ENCODE results near the gene PTPRG.

PTPRG gene

GRCh38 chr3:62143843-62144450 is 582.6 kb downstream of the PTPRG start:
- H3K36me3 ChIP-seq (ENCODE audit: control insufficient read depth, insufficient read depth, low read length) = no peaks in the 10 kb centered on the region
- no peak for TF ChIP-seq CTCF (IDR thresholded peaks at IDR 0.05; ENCODE audit: insufficient read depth, low read length, poor library complexity, severe bottlenecking)
- no peak for DNase-seq (ENCODE audit: extremely low read depth, insufficient read length)
- H3K27me3 ChIP-seq (replicated peaks; ENCODE audit: control insufficient read depth, insufficient read depth, low read length) = no peaks in the 10 kb centered on the region
- H3K4me3 ChIP-seq (replicated peaks; ENCODE audit: low read depth, low read length) = no peak overlapping the region

GRCh38 chr3:62144482-62144881 is 583.1 kb downstream of the PTPRG start:
- Histone ChIP-seq H3K36me3 (ENCODE audit: control insufficient read depth, insufficient read depth, low read length) (no peaks in the 10 kb centered on the region), H3K4me3 (replicated peaks; ENCODE audit: low read depth, low read length) (no peak overlapping the region), H3K27me3 (replicated peaks; ENCODE audit: control insufficient read depth, insufficient read depth, low read length) (no peaks in the 10 kb centered on the region)
- TF ChIP-seq CTCF (IDR thresholded peaks at IDR 0.05; ENCODE audit: insufficient read depth, low read length, poor library complexity, severe bottlenecking) = no peak
- DNase-seq (ENCODE audit: extremely low read depth, insufficient read length) = no peak

GRCh38 chr3:62145086-62145757 is 583.9 kb downstream of the PTPRG start:
- no peak for TF ChIP-seq CTCF (IDR thresholded peaks at IDR 0.05; ENCODE audit: insufficient read depth, low read length, poor library complexity, severe bottlenecking)
- no peaks in the 10 kb centered on the region for H3K36me3 ChIP-seq (ENCODE audit: control insufficient read depth, insufficient read depth, low read length)
- no peaks in the 10 kb centered on the region for H3K27me3 ChIP-seq (replicated peaks; ENCODE audit: control insufficient read depth, insufficient read depth, low read length)
- H3K4me3 ChIP-seq (replicated peaks; ENCODE audit: low read depth, low read length) = no peak overlapping the region
- no peak for DNase-seq (ENCODE audit: extremely low read depth, insufficient read length)

- no peak for DNase-seq (ENCODE audit: extremely low read depth, insufficient read length)
- H3K27me3 ChIP-seq (replicated peaks; ENCODE audit: control insufficient read depth, insufficient read depth, low read length) = no peaks in the 10 kb centered on the region
- H3K4me3 ChIP-seq (replicated peaks; ENCODE audit: low read depth, low read length) = no peak overlapping the region
- no peak for TF ChIP-seq CTCF (IDR thresholded peaks at IDR 0.05; ENCODE audit: insufficient read depth, low read length, poor library complexity, severe bottlenecking)
- no peaks in the 10 kb centered on the region for H3K36me3 ChIP-seq (ENCODE audit: control insufficient read depth, insufficient read depth, low read length)
Observed at GRCh38 chr3:62149539-62149938, 588.2 kb downstream of the PTPRG start.

GRCh38 chr3:62149962-62150361 is 588.6 kb downstream of the PTPRG start:
- H3K4me3 ChIP-seq (replicated peaks; ENCODE audit: low read depth, low read length) = no peak overlapping the region
- no peaks in the 10 kb centered on the region for H3K27me3 ChIP-seq (replicated peaks; ENCODE audit: control insufficient read depth, insufficient read depth, low read length)
- no peaks in the 10 kb centered on the region for H3K36me3 ChIP-seq (ENCODE audit: control insufficient read depth, insufficient read depth, low read length)
- no peak for TF ChIP-seq CTCF (IDR thresholded peaks at IDR 0.05; ENCODE audit: insufficient read depth, low read length, poor library complexity, severe bottlenecking)
- DNase-seq (ENCODE audit: extremely low read depth, insufficient read length) = peak; percentile 20
